GM19438 (cell line): ENCODE results near the gene ASPHD1.
A peak's percentile ranks its signal among the peaks of the same experiment; 100 is the strongest.
"Not testable (repeated sequence)": the region's sequence is repeated elsewhere in the genome, so short reads cannot be mapped to it uniquely, and the experiment has no call there.

ENCODE experiments used
- ATAC-seq: cut with Tn5 transposase; IDR thresholded peaks from one replicate; pipeline ENCODE4 v1.9.1; 2021; ENCODE audit warnings: low read depth; ENCODE audit not compliant: unreplicated experiment

Gene ASPHD1

GRCh38 chr16:29905668-29906067, 5.4 kb downstream of the ASPHD1 start:
- no peak for ATAC-seq

GRCh38 chr16:29906520-29907244, 6.4 kb downstream of the ASPHD1 start:
- no peak for ATAC-seq

GRCh38 chr16:29907973-29908372, 7.7 kb downstream of the ASPHD1 start:
- ATAC-seq = no peak

- no peak for ATAC-seq
These were observed 8.5 kb downstream of the ASPHD1 start for GRCh38 chr16:29908719-29909220.

GRCh38 chr16:29909391-29909790, 9.1 kb downstream of the ASPHD1 start:
- no peak for ATAC-seq

GRCh38 chr16:29909851-29910250, 9.6 kb downstream of the ASPHD1 start:
- not testable (repeated sequence) for ATAC-seq

GRCh38 chr16:29910819-29911675, 10.8 kb downstream of the ASPHD1 start:
- no peak for ATAC-seq

- ATAC-seq = no peak
These were observed 11.4 kb downstream of the ASPHD1 start for GRCh38 chr16:29911676-29912010.

- ATAC-seq = no peak
These were observed 11.8 kb downstream of the ASPHD1 start for GRCh38 chr16:29912087-29912486.

GRCh38 chr16:29913514-29913913, 13.2 kb downstream of the ASPHD1 start:
- no peak for ATAC-seq

- ATAC-seq = no peak
These were observed 15.4 kb downstream of the ASPHD1 start for GRCh38 chr16:29915590-29916247.

GRCh38 chr16:29916979-29917378, 16.7 kb downstream of the ASPHD1 start:
- no peak for ATAC-seq

- ATAC-seq = no peak
These were observed 20.2 kb downstream of the ASPHD1 start for GRCh38 chr16:29920288-29921033.

GRCh38 chr16:29921034-29921385, 20.7 kb downstream of the ASPHD1 start:
- no peak for ATAC-seq

GRCh38 chr16:29922326-29922725, 22.0 kb downstream of the ASPHD1 start:
- no peak for ATAC-seq

- no peak for ATAC-seq
These were observed 22.8 kb downstream of the ASPHD1 start for GRCh38 chr16:29922986-29923501.

- ATAC-seq = no peak
These were observed 24.9 kb downstream of the ASPHD1 start for GRCh38 chr16:29925105-29925756.

GRCh38 chr16:29925781-29926710, 25.8 kb downstream of the ASPHD1 start, which contains the start of gene KCTD13:
Gene KCTD13 (minus strand): TSS chr16:29926226. CDS start chr16:29926033, 193 bp downstream.
- ATAC-seq = peak; percentile 68

- no peak for ATAC-seq
These were observed 26.4 kb downstream of the ASPHD1 start for GRCh38 chr16:29926711-29927052.
